Activated T-cell treated with anti-CD3 and anti-CD28 coated beads, Interleukin-2, amount 50 U/mL, for 24 hours (primary cell): Measurements from ENCODE around the gene LRRC56.

Experiments
- DNase-seq: peaks from one replicate; pipeline ENCODE4 v3.0.0-alpha.2; 2020
- H3K27ac Mint-ChIP-seq: 2 replicates; pipeline ENCODE4 v1.8.0; 2020; ENCODE audit warnings: mild to moderate bottlenecking, mixed read lengths
- H3K27me3 Mint-ChIP-seq: 2 replicates; pipeline ENCODE4 v1.8.0; 2020; ENCODE audit warnings: mixed read lengths
- H3K36me3 Mint-ChIP-seq: 2 replicates; pipeline ENCODE4 v1.8.0; 2020; ENCODE audit warnings: low read depth, mixed read lengths
- H3K4me1 Mint-ChIP-seq: 2 replicates; pipeline ENCODE4 v1.8.0; 2020; ENCODE audit warnings: low read depth, mixed read lengths
- H3K4me3 Mint-ChIP-seq: 2 replicates; pipeline ENCODE4 v1.8.0; 2020; ENCODE audit warnings: mild to moderate bottlenecking, moderate library complexity, mixed read lengths
- H3K9me3 Mint-ChIP-seq: 2 replicates; pipeline ENCODE4 v1.8.0; 2020; ENCODE audit warnings: mixed read lengths

The LRRC56 gene, protein sequence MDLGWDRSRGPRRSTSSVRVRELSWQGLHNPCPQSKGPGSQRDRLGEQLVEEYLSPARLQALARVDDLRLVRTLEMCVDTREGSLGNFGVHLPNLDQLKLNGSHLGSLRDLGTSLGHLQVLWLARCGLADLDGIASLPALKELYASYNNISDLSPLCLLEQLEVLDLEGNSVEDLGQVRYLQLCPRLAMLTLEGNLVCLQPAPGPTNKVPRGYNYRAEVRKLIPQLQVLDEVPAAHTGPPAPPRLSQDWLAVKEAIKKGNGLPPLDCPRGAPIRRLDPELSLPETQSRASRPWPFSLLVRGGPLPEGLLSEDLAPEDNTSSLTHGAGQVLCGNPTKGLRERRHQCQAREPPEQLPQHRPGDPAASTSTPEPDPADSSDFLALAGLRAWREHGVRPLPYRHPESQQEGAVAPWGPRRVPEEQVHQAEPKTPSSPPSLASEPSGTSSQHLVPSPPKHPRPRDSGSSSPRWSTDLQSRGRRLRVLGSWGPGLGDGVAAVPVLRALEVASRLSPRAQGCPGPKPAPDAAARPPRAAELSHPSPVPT

DNA sequence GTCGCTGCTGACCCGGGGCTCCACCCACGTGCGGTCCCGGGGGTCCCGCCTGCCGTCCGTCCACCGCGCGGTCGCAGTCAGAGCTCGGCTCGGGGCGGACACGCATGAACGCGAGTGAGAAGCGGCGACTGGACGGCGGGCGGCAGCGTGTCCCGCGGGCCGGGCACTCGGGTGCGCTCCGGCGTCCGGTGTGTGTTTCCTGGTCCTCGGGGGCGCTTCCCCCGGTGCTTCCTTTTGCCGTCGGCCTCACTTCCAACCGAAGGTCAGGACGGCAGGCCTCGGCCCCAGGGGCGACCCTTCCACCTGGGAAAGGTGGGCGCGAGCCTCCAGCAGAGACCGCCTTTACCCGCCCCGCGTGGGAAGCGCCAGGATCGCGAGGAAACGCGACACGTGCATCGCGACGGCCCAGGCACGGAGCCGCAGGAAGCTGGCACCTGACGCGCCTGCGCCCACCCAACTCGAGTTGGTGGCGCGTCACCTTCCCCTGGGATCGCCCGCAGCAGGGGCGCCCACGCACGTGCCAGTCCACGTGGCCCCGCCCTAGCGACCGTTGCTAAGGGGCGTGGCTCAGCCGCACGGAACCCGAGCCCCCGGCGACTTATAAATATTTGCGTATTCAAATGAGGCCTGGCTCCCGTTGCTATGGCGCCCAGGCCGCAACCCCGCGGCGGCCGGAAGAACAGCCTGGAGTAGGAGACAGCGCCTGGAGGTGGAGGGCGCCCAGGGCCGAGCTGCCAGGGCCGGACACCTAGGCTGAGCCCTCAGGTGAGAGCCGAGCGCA is at the start of gene LRRC56:
Gene LRRC56, plus strand, starts transcription at position 687 of the 781 bp plus-strand sequence. CDS start 3,158 bp downstream, outside the sequence.
- H3K4me1 Mint-ChIP-seq: peaks cover 22% of the 10 kb centered on the region
- peak; percentile 96 for DNase-seq
- H3K27me3 Mint-ChIP-seq: no peaks in the 10 kb centered on the region
- no peaks in the 10 kb centered on the region for H3K9me3 Mint-ChIP-seq
- peak within 1 kb of the TSS; percentile 86 for H3K4me3 Mint-ChIP-seq
- peaks cover 12% of the 10 kb centered on the region for H3K36me3 Mint-ChIP-seq
- peak within 1 kb of the TSS; percentile 92 for H3K27ac Mint-ChIP-seq

DNA sequence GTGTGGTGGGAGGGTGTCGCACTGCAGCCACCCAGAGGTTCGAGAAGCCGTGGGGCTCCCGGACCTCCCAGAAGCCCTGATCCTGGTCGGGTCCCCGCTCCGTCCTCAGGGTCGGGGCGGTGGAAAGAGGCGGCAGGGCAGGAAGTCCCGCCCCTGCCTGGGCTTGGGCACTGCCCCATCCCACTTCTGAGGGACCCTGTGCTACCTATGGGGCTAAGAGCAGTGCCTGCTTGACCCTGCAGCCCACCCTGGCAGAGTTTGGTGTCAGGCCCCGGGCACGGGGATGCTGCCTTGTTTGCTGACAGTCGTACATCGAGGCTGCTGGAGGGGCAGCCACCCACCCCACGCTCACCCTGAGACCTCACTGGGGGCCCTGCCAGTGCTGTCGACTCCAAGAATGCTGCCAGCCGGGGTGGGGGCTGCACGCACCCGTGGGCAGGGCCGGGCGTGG is 49.7 kb upstream of the LRRC56 start:
- H3K27ac Mint-ChIP-seq: no peak overlapping the region
- no peak for DNase-seq
- H3K36me3 Mint-ChIP-seq: peaks cover 30% of the 10 kb centered on the region
- no peak overlapping the region for H3K4me3 Mint-ChIP-seq
- no peaks in the 10 kb centered on the region for H3K27me3 Mint-ChIP-seq
- no peaks in the 10 kb centered on the region for H3K4me1 Mint-ChIP-seq
- H3K9me3 Mint-ChIP-seq: no peaks in the 10 kb centered on the region

DNA sequence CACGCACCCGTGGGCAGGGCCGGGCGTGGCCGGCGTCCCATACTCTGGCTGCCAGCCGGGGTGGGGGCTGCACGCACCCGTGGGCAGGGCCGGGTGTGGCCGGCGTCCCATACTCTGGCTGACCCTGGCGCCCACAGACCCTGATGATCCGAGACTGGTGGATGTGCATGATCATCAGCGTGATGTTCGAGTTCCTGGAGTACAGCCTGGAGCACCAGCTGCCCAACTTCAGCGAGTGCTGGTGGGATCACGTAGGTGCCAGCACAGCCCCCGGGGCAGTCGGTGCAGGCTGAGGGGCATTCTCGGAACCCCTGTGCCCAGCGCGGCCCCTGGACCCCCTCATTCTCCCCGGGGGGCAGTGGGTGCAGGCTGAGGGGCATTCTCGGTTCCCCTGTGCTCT is 49.3 kb upstream of the LRRC56 start:
- Mint-ChIP-seq H3K4me1 (no peaks in the 10 kb centered on the region), H3K4me3 (no peak overlapping the region), H3K36me3 (peaks cover 34% of the 10 kb centered on the region), H3K27me3 (no peaks in the 10 kb centered on the region), H3K9me3 (no peaks in the 10 kb centered on the region), H3K27ac (no peak overlapping the region)
- DNase-seq: no peak

DNA sequence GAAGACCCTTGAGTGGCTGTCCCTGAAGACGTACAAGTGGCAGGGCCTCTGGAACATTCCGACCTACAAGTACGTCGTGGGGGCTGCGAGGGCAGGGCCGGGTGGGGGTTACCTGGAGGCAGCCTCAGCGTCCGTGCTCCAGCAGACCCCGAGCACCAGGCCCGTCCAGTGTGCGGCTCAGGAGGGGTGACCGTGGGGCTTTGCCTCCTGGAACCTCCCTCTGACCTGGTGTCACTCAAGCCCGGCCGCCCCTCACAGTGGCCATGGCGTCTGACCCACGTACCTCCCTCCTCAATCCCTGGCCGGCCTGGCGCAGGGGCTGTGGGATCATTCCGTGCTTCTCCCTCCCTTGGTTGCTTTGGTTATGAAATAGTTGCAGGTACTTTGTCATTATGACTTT is 48.7 kb upstream of the LRRC56 start:
- Mint-ChIP-seq H3K36me3 (peaks cover 39% of the 10 kb centered on the region), H3K9me3 (no peaks in the 10 kb centered on the region), H3K27ac (no peak overlapping the region), H3K27me3 (no peaks in the 10 kb centered on the region), H3K4me3 (no peak overlapping the region), H3K4me1 (no peaks in the 10 kb centered on the region)
- no peak for DNase-seq

DNA sequence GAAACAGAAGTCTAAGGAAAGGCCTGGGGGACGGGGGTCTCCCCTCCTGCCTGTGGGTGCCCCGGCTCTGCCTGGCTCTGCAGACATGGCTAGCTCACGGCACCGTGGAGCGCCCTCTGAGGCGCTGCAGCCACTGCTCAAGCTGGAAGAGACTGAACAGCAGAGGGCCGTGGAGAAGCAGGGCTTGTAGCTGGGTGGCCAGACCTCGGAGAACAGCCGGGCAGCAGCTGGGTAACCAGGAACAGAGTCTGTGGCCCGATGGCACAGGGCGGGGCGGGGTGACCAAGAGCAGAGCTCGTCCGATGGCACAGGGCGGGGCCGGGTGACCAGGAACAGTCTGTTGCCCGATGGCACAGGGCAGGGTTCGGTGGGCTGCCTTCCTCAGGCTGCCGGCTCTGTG is 48.3 kb upstream of the LRRC56 start:
- Mint-ChIP-seq H3K27me3 (no peaks in the 10 kb centered on the region), H3K4me1 (no peaks in the 10 kb centered on the region), H3K9me3 (no peaks in the 10 kb centered on the region), H3K4me3 (no peak overlapping the region), H3K36me3 (peaks cover 41% of the 10 kb centered on the region), H3K27ac (no peak overlapping the region)
- DNase-seq: no peak

DNA sequence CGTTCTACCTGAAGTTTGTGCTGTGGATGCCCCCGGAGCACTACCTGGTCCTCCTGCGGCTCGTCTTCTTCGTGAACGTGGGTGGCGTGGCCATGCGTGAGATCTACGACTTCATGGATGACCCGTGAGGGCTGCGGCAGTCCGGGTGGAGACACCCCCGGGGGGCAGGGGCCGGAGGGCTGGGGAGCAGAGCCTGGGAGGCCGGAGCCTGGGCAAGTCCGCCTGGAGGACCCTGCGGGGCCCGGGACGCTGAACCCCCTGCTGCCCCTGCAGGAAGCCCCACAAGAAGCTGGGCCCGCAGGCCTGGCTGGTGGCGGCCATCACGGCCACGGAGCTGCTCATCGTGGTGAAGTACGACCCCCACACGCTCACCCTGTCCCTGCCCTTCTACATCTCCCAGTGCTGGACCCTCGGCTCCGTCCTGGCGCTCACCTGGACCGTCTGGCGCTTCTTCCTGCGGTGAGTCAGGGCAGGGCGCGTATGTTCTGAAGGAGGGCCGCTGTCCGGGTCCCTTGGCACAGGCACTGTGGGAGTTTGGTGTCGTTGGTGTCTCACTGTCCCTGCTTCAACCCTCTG is 47.6 kb upstream of the LRRC56 start:
- H3K9me3 Mint-ChIP-seq: no peaks in the 10 kb centered on the region
- peaks cover 46% of the 10 kb centered on the region for H3K36me3 Mint-ChIP-seq
- DNase-seq: no peak
- H3K4me3 Mint-ChIP-seq: no peak overlapping the region
- H3K27me3 Mint-ChIP-seq: no peaks in the 10 kb centered on the region
- no peaks in the 10 kb centered on the region for H3K4me1 Mint-ChIP-seq
- no peak overlapping the region for H3K27ac Mint-ChIP-seq

DNA sequence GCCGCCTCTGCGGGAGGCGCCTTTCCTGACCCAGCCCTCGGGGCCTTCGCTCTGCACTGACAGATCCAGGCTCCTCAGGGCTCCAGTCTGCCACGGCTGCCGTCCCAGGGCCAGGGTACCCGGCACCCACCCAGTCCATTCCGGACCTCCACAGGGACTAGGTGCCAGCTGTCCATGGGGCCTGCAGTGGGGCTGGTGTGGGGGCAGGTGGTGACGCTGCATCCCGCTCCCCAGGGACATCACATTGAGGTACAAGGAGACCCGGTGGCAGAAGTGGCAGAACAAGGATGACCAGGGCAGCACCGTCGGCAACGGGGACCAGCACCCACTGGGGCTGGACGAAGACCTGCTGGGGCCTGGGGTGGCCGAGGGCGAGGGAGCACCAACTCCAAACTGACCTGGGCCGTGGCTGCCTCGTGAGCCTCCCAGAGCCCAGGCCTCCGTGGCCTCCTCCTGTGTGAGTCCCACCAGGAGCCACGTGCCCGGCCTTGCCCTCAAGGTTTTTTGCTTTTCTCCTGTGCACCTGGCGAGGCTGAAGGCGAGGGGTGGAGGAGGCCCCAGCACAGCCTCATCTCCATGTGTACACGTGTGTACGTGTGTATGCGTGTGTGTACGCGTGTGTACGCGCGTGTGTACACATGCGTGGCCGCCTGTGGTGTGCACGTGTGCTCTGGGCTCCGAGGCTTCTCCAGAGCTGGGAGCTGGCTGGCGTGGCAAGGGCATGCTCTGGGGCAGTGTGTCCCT is 47.0 kb upstream of the LRRC56 start:
- no peaks in the 10 kb centered on the region for H3K9me3 Mint-ChIP-seq
- no peaks in the 10 kb centered on the region for H3K27me3 Mint-ChIP-seq
- no peak for DNase-seq
- H3K4me1 Mint-ChIP-seq: no peaks in the 10 kb centered on the region
- H3K4me3 Mint-ChIP-seq: no peak overlapping the region
- H3K36me3 Mint-ChIP-seq: peaks cover 50% of the 10 kb centered on the region
- H3K27ac Mint-ChIP-seq: no peak overlapping the region

DNA sequence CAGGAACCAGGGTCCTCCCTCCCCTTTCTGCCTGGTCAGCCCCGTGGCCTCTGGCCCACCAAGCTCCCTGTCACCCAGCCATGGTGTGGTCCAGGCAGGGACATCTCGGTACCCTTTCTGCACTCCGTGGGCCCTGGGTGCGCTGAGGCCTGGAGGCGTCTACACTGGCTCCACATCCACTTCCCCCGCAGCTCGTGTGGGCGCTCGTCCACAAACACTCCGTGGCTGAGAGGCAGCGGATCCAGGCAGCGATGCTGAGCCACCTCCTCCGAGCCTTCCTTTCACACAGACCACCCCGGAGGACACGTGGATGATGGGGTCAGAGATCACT is 46.4 kb upstream of the LRRC56 start:
- Mint-ChIP-seq H3K36me3 (peaks cover 56% of the 10 kb centered on the region), H3K4me1 (no peaks in the 10 kb centered on the region), H3K4me3 (no peak overlapping the region), H3K9me3 (no peaks in the 10 kb centered on the region), H3K27ac (no peak overlapping the region), H3K27me3 (no peaks in the 10 kb centered on the region)
- no peak for DNase-seq

DNA sequence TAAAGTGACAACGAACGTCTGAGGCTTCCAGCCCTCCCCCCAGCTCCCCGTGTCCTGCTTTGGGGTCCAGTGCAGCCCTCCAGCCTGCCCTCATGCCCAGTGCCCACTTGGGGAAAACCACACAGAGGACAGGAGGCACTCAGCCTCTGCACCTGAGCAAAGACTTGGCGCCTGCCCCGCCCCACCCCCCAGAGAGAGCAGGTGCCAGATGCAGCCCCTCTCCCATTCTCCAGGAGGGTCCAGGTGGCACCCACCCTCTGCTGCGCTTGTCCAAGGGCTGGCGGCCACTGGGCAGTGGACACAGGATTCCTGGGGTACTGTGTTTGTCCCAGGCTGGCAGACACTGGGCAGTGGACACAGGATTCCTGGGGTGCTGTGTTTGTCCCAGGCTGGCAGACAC is 46.0 kb upstream of the LRRC56 start:
- H3K27me3 Mint-ChIP-seq: no peaks in the 10 kb centered on the region

DNA sequence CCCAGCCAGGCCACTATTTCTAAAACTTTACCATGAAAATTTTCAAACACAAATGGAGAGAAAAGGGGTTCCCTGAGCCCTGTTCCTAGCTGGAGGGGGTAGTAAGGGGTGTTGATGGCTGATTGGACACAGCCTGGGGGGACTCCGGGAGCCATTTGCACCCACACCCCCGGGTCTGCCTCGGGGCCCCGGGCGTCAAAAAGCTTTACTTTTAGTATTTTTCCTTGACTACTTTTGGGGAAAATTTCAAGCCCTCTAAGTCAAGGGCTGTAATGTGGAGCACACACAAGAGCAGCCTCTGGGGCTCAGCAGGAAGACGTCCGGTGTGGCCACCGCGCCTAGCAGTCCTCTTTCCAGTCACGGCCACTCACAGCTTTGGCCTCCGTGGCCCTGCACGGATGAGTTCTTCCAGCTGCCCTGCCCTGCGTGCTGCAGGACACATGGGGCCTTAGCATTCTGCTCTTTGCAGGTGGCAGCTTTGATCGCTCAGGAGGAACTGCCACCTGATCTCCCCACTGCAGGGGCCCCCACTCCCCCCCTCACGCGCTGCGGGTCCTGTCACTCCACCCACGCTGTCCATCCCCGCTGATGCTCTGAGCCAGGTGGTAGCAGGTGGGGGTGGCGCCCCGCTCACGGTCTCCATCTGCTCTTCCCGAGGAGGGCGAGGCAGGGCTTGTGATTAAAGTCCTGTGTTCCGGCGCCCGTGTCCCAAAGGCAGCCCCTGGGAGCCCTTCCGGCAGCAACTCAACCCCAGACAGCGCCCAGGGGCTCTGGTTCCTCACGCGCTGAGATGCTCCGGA is 44.7 kb upstream of the LRRC56 start:
- H3K4me1 Mint-ChIP-seq: peaks cover 5% of the 10 kb centered on the region
- no peaks in the 10 kb centered on the region for H3K9me3 Mint-ChIP-seq
- H3K4me3 Mint-ChIP-seq: no peak overlapping the region
- H3K27me3 Mint-ChIP-seq: no peaks in the 10 kb centered on the region
- peak overlapping the region; percentile 47 for H3K27ac Mint-ChIP-seq
- no peak for DNase-seq
- H3K36me3 Mint-ChIP-seq: peaks cover 71% of the 10 kb centered on the region

More for the DNA sequence above, 46.0 kb upstream of the LRRC56 start:
- Mint-ChIP-seq H3K36me3 (peaks cover 60% of the 10 kb centered on the region), H3K4me3 (no peak overlapping the region), H3K9me3 (no peaks in the 10 kb centered on the region), H3K4me1 (no peaks in the 10 kb centered on the region), H3K27ac (no peak overlapping the region)
- DNase-seq: no peak

DNA sequence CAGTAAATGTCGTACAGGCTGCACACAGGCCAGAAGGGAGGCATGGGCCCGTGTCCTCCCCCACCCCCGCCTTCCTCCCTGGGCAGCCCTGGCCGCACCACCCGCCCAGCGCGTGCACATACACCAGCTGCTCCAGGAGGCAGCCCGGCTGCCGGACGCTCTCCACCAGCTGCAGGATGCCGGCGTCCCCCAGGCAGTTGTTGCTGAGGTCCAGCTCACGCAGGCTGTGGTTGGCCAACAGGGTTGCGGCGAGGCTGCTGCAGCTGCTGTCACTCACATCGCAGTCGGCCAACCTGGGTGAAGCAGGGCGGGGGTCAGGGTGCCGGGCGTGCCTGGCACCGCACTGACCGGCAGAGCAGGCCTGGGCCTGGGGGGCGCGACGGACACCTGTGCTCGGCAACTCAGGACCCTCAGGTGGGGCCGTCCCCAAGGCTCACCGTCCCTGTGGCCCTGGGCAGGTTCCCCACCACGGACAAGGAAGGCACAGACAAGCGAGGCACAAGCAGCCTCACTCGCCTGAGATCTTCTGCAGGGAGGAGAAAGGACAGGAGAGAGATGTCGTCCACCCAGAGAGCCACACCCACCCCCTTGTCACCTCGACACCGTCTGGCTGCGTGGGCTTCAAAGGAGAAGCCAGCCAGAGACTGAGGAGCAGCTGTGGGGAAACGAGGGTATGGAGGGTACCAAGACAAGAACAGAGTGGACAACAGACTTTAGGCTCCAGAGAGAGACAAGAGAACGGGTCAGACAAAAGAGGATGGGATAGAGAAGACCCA is 42.4 kb upstream of the LRRC56 start:
- Mint-ChIP-seq H3K4me3 (no peak overlapping the region), H3K27me3 (no peaks in the 10 kb centered on the region), H3K27ac (peak overlapping the region; percentile 68), H3K4me1 (peaks cover 5% of the 10 kb centered on the region), H3K9me3 (no peaks in the 10 kb centered on the region), H3K36me3 (peaks cover 87% of the 10 kb centered on the region)
- no peak for DNase-seq

DNA sequence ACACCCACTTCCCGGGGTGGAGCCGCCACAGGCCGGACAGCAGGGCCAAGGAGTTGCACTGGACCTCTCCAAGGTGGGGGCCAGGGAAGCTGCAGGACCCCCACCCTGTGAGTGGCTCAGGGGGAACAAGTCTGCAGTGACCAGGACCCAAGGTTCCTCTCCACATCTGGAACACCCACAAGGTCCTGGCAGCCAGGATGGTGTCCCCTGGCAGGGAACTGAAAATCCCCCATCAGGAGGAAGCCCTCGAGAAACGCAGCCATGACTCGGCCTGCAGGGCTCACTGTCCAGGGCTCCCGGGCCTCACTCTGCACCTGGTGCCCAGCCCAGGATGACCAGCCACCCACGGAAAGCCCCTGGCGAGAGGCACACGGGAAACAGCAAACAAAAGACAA is 41.8 kb upstream of the LRRC56 start:
- peaks cover 88% of the 10 kb centered on the region for H3K36me3 Mint-ChIP-seq
- no peaks in the 10 kb centered on the region for H3K9me3 Mint-ChIP-seq
- H3K4me1 Mint-ChIP-seq: peaks cover 5% of the 10 kb centered on the region
- H3K27ac Mint-ChIP-seq: peak overlapping the region; percentile 45
- H3K27me3 Mint-ChIP-seq: no peaks in the 10 kb centered on the region
- no peak overlapping the region for H3K4me3 Mint-ChIP-seq
- no peak for DNase-seq
